Chondrocyte (in vitro differentiated cells): ENCODE results near the gene SPATS2. TPM values are rescaled to one million over a fixed set of nuclear protein-coding genes. Genes with fewer than 3 reads are reported as not detected.
"Not testable (repeated sequence)": the region's sequence is repeated elsewhere in the genome, so short reads cannot be mapped to it uniquely, and the experiment has no call there.

Experiments
- DNase-seq: peaks from one replicate; pipeline ENCODE4 v3.0.0; 2021; ENCODE audit warnings: mixed read lengths, low spot score
- H3K27ac Mint-ChIP-seq: one replicate; pipeline ENCODE4 v1.8.0; 2021; ENCODE audit warnings: mild to moderate bottlenecking, moderate library complexity, mixed read lengths; ENCODE audit not compliant: unreplicated experiment
- H3K27me3 Mint-ChIP-seq: 2 replicates; pipeline ENCODE4 v1.8.0; 2021; ENCODE audit warnings: low read depth, mixed read lengths
- H3K36me3 Mint-ChIP-seq: 2 replicates; pipeline ENCODE4 v1.8.0; 2021; ENCODE audit warnings: low read depth, mixed read lengths
- H3K4me1 Mint-ChIP-seq: 2 replicates; pipeline ENCODE4 v1.8.0; 2021; ENCODE audit warnings: low read depth, mild to moderate bottlenecking, mixed read lengths
- H3K4me3 Mint-ChIP-seq: one replicate; pipeline ENCODE4 v1.8.0; 2021; ENCODE audit warnings: mild to moderate bottlenecking, moderate library complexity, mixed read lengths; ENCODE audit not compliant: unreplicated experiment
- H3K9me3 Mint-ChIP-seq: 2 replicates; pipeline ENCODE4 v1.8.0; 2021; ENCODE audit warnings: low read depth, mixed read lengths
- total RNA-seq: library from RNA; stranded (reverse); gene quantifications from 3 replicates; pipeline ENCODE4 v1.2.1, GENCODE V29; 2021
- TF ChIP-seq, protein P1 (sequence below): fragments of 200-600 bp; sonication (generic); IDR thresholded peaks from 2 replicates; pipeline ENCODE4 v1.5.0; 2021; ENCODE audit warnings: antibody characterized with exemption, mild to moderate bottlenecking, moderate library complexity

Gene SPATS2
- total RNA-seq, 1 donor from 2014 or later, result 24.2 TPM

DNA sequence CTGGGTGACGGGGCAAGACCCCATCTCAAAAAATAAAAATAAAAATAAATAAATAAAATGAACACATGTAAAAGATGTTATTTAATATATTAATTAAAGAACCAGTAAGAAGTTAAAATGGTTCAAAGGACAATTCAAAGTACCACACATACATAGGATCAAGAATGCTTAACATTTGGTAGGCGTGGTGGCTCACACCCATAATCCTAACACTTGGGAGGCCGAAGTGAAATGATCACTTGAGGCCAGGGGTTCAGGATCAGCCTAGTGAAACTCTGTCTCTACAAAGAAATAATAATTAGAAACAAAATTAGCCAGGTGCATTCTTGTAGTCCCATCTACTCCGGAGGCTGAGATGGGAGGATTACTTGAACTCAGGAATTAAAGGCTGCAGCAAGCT, 53.3 kb downstream of the SPATS2 start:
- Mint-ChIP-seq H3K4me1 (peaks cover 26% of the 10 kb centered on the region), H3K27me3 (no peaks in the 10 kb centered on the region), H3K36me3 (no peaks in the 10 kb centered on the region), H3K9me3 (no peaks in the 10 kb centered on the region), H3K4me3 (no peak overlapping the region), H3K27ac (no peak overlapping the region)
- TF ChIP-seq, protein P1, sequence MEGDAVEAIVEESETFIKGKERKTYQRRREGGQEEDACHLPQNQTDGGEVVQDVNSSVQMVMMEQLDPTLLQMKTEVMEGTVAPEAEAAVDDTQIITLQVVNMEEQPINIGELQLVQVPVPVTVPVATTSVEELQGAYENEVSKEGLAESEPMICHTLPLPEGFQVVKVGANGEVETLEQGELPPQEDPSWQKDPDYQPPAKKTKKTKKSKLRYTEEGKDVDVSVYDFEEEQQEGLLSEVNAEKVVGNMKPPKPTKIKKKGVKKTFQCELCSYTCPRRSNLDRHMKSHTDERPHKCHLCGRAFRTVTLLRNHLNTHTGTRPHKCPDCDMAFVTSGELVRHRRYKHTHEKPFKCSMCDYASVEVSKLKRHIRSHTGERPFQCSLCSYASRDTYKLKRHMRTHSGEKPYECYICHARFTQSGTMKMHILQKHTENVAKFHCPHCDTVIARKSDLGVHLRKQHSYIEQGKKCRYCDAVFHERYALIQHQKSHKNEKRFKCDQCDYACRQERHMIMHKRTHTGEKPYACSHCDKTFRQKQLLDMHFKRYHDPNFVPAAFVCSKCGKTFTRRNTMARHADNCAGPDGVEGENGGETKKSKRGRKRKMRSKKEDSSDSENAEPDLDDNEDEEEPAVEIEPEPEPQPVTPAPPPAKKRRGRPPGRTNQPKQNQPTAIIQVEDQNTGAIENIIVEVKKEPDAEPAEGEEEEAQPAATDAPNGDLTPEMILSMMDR, result no peak
- DNase-seq, result no peak

DNA sequence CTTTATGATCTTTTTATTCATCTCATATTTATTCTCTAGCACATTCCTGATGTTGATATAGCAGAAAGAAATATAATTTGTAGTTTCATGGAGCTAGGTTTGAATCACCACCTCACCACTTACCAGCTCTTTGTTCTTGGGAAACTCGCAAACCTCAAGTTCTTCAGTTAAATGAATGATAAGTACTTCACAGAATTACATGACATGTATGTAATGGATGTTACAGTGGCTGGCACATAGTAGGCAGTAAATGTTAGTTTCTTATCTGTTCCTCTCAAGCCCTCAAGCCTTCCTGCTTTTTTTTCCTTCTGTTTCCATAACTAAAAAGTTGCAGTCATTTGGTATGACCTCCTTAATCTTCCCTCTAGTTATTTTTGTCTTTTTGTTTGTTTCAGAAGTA, 54.9 kb downstream of the SPATS2 start:
- H3K4me1 Mint-ChIP-seq, result peaks cover 26% of the 10 kb centered on the region
- H3K27me3 Mint-ChIP-seq, result no peaks in the 10 kb centered on the region
- DNase-seq, result no peak
- H3K36me3 Mint-ChIP-seq, result peaks cover 4% of the 10 kb centered on the region
- H3K27ac Mint-ChIP-seq, result no peak overlapping the region
- no peaks in the 10 kb centered on the region for H3K9me3 Mint-ChIP-seq
- no peak overlapping the region for H3K4me3 Mint-ChIP-seq
- TF ChIP-seq, protein P1, result no peak

DNA sequence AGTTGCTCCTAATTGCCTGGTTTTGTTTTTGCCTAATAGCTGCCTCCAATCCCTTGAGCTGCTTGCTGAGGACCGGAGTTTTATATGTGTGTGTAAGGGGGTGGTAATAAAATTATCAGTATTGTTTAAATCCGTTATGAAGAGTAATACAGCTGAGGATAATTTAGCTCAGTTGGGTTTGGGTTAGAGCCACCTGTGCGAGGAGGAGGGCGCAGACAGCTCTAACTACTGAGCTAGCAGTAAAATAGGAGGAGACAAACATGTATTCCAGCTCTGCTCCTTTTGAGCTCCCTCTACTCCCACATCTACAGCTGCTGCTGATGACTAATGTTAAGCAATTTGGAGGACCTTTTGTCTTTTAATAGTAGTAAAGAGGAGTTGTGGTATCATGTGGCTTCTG, 61.5 kb downstream of the SPATS2 start:
- H3K36me3 Mint-ChIP-seq, result peaks cover 4% of the 10 kb centered on the region
- TF ChIP-seq, protein P1, result no peak
- peaks cover 10% of the 10 kb centered on the region for H3K4me1 Mint-ChIP-seq
- DNase-seq, result no peak
- peak overlapping the region; percentile 23 for H3K27ac Mint-ChIP-seq
- H3K9me3 Mint-ChIP-seq, result peaks cover 2% of the 10 kb centered on the region
- H3K4me3 Mint-ChIP-seq, result no peak overlapping the region
- no peaks in the 10 kb centered on the region for H3K27me3 Mint-ChIP-seq

DNA sequence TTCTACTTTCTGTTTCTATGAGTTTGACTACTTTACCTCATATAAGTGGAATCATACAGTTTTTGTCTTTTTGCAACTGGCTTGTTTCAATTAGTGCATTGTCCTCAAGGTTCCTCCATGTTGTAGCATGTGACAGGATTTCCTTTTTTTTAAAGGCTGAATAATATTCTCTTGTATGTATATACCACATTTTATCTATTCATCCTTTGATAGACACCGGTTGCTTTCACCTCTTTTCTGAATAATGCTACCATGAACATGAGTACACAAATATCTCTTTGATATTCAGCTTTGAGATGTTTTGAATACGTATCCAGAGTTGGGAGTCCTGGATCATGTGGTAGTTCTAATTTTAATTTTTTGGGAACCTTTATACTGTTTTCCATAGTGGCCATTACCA, 65.4 kb downstream of the SPATS2 start:
- H3K27me3 Mint-ChIP-seq, result no peaks in the 10 kb centered on the region
- peaks cover 10% of the 10 kb centered on the region for H3K4me1 Mint-ChIP-seq
- TF ChIP-seq, protein P1, result no peak
- peaks cover 8% of the 10 kb centered on the region for H3K9me3 Mint-ChIP-seq
- H3K4me3 Mint-ChIP-seq, result no peak overlapping the region
- peaks cover 2% of the 10 kb centered on the region for H3K36me3 Mint-ChIP-seq
- no peak for DNase-seq
- H3K27ac Mint-ChIP-seq, result no peak overlapping the region

DNA sequence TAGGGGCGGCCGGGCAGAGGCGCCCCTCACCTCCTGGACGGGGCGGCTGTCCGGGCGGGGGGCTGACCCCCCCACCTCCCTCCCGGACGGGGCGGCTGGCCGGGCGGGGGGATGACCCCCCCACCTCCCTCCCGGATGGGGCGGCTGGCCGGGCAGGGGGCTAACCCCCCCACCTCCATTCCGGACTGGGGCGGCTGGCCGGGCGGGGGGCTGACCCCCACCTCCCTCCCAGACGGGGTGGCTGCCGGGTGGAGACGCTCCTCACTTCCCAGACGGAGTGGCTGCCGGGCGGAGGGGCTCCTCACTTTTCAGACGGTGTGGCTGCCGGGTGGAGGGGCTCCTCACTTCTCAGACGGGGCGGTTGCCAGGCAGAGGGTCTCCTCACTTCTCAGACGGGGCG, 69.5 kb downstream of the SPATS2 start:
- H3K27me3 Mint-ChIP-seq, H3K27ac Mint-ChIP-seq, H3K9me3 Mint-ChIP-seq, H3K36me3 Mint-ChIP-seq, H3K4me3 Mint-ChIP-seq, H3K4me1 Mint-ChIP-seq, DNase-seq: not testable (repeated sequence)

DNA sequence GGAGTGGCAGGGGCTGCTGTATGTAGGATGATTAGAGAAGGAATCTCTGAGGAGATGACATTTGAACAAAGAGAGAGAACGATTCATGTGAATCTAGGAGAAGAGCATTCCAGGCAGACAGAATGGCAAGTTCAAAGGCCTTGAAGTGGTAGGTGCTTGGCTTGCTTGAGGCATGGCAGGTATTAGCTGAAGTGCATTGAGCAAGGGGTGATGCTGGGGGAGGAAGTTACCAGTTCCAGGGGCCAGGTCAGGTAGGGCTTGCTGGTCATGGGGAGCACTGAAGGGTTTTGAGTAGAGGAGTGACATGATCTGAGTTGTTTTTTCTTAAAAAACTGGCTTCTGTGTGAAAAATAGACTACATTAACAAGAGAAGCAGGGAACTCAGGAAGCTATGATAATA, 71.8 kb downstream of the SPATS2 start:
- TF ChIP-seq, protein P1, result no peak
- Mint-ChIP-seq H3K27ac (no peak overlapping the region), H3K27me3 (no peaks in the 10 kb centered on the region), H3K4me1 (no peaks in the 10 kb centered on the region), H3K9me3 (peaks cover 3% of the 10 kb centered on the region), H3K4me3 (no peak overlapping the region), H3K36me3 (peaks cover 6% of the 10 kb centered on the region)
- no peak for DNase-seq
